WTC11 (cell line): ENCODE measurements around the gene UBE2F.

Source experiments
- ATF3 ChIP-seq: sonication (generic); formaldehyde crosslinking; conservative IDR thresholded peaks from 2 replicates; pipeline ENCODE4 v1.8.1; 2022; ENCODE audit warnings: mild to moderate bottlenecking, missing genetic modification reagents
- CREB1 ChIP-seq: sonication (generic); formaldehyde crosslinking; IDR thresholded peaks from 2 replicates; pipeline ENCODE4 v1.8.0; 2023; ENCODE audit warnings: mild to moderate bottlenecking, missing genetic modification reagents
- E2F5 ChIP-seq: sonication (generic); formaldehyde crosslinking; IDR thresholded peaks from 2 replicates; pipeline ENCODE4 v1.8.1; 2022; ENCODE audit warnings: mild to moderate bottlenecking, moderate library complexity, missing genetic modification reagents
- ELF4 ChIP-seq: sonication (generic); formaldehyde crosslinking; IDR thresholded peaks from 2 replicates; pipeline ENCODE4 v1.8.1; 2022; ENCODE audit warnings: low read depth, mild to moderate bottlenecking, moderate library complexity, missing genetic modification reagents
- ESRRA ChIP-seq: sonication (generic); formaldehyde crosslinking; IDR thresholded peaks from 2 replicates; pipeline ENCODE4 v1.8.1; 2022; ENCODE audit warnings: mild to moderate bottlenecking, missing genetic modification reagents, borderline replicate concordance
- ETV6 ChIP-seq: sonication (generic); formaldehyde crosslinking; IDR thresholded peaks from 2 replicates; pipeline ENCODE4 v1.8.1; 2022; ENCODE audit warnings: mild to moderate bottlenecking, missing genetic modification reagents
- FOXP1 ChIP-seq: sonication (generic); formaldehyde crosslinking; IDR thresholded peaks from 2 replicates; pipeline ENCODE4 v1.8.0; 2022; ENCODE audit warnings: missing genetic modification reagents, mild to moderate bottlenecking, moderate library complexity, borderline replicate concordance
- GRHL2 ChIP-seq: fragments of 250-450 bp; sonication (Bioruptor Pico); IDR thresholded peaks from 2 replicates; pipeline ENCODE4 v1.8.0; 2022; ENCODE audit warnings: mild to moderate bottlenecking, moderate library complexity; ENCODE audit not compliant: insufficient replicate concordance, severe bottlenecking
- IRF1 ChIP-seq: sonication (generic); formaldehyde crosslinking; IDR thresholded peaks from 2 replicates; pipeline ENCODE4 v1.8.0; 2023; ENCODE audit warnings: missing genetic modification reagents
- JUN ChIP-seq: sonication (generic); formaldehyde crosslinking; IDR thresholded peaks from 2 replicates; pipeline ENCODE4 v1.8.0; 2023; ENCODE audit warnings: mild to moderate bottlenecking, missing genetic modification reagents
- NFYB ChIP-seq: sonication (generic); formaldehyde crosslinking; conservative IDR thresholded peaks from 2 replicates; pipeline ENCODE4 v1.8.0; 2022; ENCODE audit warnings: low read depth, missing genetic modification reagents
- SP1 ChIP-seq: sonication (generic); formaldehyde crosslinking; conservative IDR thresholded peaks from 2 replicates; pipeline ENCODE4 v1.8.1; 2022; ENCODE audit warnings: missing genetic modification reagents
- TCF7 ChIP-seq: sonication (generic); formaldehyde crosslinking; IDR thresholded peaks from 2 replicates; pipeline ENCODE4 v1.8.0; 2022; ENCODE audit warnings: mild to moderate bottlenecking, low read depth, missing genetic modification reagents, moderate library complexity
- TF ChIP-seq, protein P1 (sequence below): fragments of 200-600 bp; IDR thresholded peaks from 2 replicates; pipeline ENCODE4 v1.8.0; 2022; ENCODE audit warnings: antibody characterized with exemption

GRCh38 chr2:238006510-238006909 is 39.7 kb downstream of the UBE2F start:
- TF ChIP-seq IRF1 (CRISPR knock-in tag) (no peak), GRHL2 (no peak), ETV6 (CRISPR knock-in tag) (no peak), NFYB (CRISPR knock-in tag) (no peak), FOXP1 (CRISPR knock-in tag) (no peak), SP1 (CRISPR knock-in tag) (no peak), JUN (CRISPR knock-in tag) (no peak), ATF3 (CRISPR knock-in tag) (no peak), CREB1 (CRISPR knock-in tag) (no peak), TCF7 (CRISPR knock-in tag) (no peak), ELF4 (no peak), E2F5 (no peak), ESRRA (no peak)
- TF ChIP-seq, protein P1, sequence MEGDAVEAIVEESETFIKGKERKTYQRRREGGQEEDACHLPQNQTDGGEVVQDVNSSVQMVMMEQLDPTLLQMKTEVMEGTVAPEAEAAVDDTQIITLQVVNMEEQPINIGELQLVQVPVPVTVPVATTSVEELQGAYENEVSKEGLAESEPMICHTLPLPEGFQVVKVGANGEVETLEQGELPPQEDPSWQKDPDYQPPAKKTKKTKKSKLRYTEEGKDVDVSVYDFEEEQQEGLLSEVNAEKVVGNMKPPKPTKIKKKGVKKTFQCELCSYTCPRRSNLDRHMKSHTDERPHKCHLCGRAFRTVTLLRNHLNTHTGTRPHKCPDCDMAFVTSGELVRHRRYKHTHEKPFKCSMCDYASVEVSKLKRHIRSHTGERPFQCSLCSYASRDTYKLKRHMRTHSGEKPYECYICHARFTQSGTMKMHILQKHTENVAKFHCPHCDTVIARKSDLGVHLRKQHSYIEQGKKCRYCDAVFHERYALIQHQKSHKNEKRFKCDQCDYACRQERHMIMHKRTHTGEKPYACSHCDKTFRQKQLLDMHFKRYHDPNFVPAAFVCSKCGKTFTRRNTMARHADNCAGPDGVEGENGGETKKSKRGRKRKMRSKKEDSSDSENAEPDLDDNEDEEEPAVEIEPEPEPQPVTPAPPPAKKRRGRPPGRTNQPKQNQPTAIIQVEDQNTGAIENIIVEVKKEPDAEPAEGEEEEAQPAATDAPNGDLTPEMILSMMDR: no peak
